Adrenal gland (tissue), 12 donors: Measurements from ENCODE around the gene SERTM2. TPM values are rescaled to one million over a fixed set of nuclear protein-coding genes. Genes with fewer than 3 reads are reported as not detected.

ENCODE experiments used
- DNase-seq, 7 donors: peaks; one replicate each; pipeline ENCODE4 v3.0.0-alpha.2; 2019 to 2020
- H3K27ac ChIP-seq, 5 donors: fragments of 200-600 bp; sonication (generic) in 4 of 5; 1 replicate in 3 of 5; 2 replicates in 2 of 5; pipeline versions ENCODE4 v1.5.1 to v1.8.0; 2016 to 2020; ENCODE audit warnings: mild to moderate bottlenecking in 1 of 5
- H3K27me3 ChIP-seq: fragments of 200-600 bp; 2 replicates; pipeline ENCODE4 v1.8.0; 2021
- H3K36me3 ChIP-seq, 2 donors: fragments of 200-600 bp; replicated peaks in 1 of 2; 1 replicate in 1 of 2; 2 replicates in 1 of 2; pipeline versions ENCODE4 v1.5.1 to v1.8.0; 2018 to 2022
- H3K4me1 ChIP-seq, 2 donors: fragments of 200-600 bp; replicated peaks in 1 of 2; 1 replicate in 1 of 2; 2 replicates in 1 of 2; pipeline versions ENCODE4 v1.5.1 to v1.8.0; 2018 to 2021
- H3K4me3 ChIP-seq, 4 donors: fragments of 200-600 bp; sonication (generic) in 3 of 4; one replicate each; pipeline ENCODE4 v1.5.1; 2016 to 2018
- H3K9me3 ChIP-seq, 3 donors: fragments of 200-600 bp; sonication (generic) in 1 of 3; replicated peaks in 1 of 3; 1 replicate in 2 of 3; 2 replicates in 1 of 3; pipeline versions ENCODE4 v1.5.1 to v1.8.0; 2016 to 2021
- POLR2A ChIP-seq, 2 donors: fragments of 450-650 bp; IDR thresholded peaks; one replicate each; pipeline ENCODE4 v1.6.1; 2017; ENCODE audit warnings: antibody characterized with exemption in 2 of 2, mild to moderate bottlenecking in 2 of 2, moderate library complexity in 1 of 2
- WGBS, 4 donors: extraction: QIAGEN DNeasy Blood & Tissue Kit in 2 of 4; methylation state at CpG; one replicate each; pipeline versions ENCODE4 v1.1.5 to v1.1.7; 2013 to 2017; 5-methylcytosine and 5-hydroxymethylcytosine counted together
- intact Hi-C, 2 donors: fragments of 100-400 bp; cut with DNase I; formaldehyde crosslinking; loops; one replicate each; pipeline versions ENCODE4 v1.14.1 to v1.15.0; 2022 to 2023
- polyA plus RNA-seq, 3 donors: library from polyadenylated mRNA; stranded (reverse); fragments of 200-250 nt in 2 of 3; fragments of 350-450 nt in 1 of 3; fragmentation: Illumina TruSeq in 1 of 3; extraction: RNeasy Lipid Tissue Mini Kit (QIAGEN cat#74804) in 1 of 3; gene quantifications; one replicate each; pipeline ENCODE4 v1.2.3, GENCODE V29; 2013 to 2014
- total RNA-seq, 9 donors: library from RNA; depleted of rRNA in 4 of 9; stranded (reverse); fragments of >200 nt in 4 of 9; fragments of 120-200 nt in 1 of 9; fragmentation: NEBNext Ultra II Directional in 1 of 9; extraction: Animal tissue kit (Norgen Biotek cat#: 25700) in 1 of 9; gene quantifications; one replicate each; pipeline versions ENCODE4 v1.1.0 to v1.2.4, GENCODE V29; 2013 to 2023
- TF ChIP-seq, protein P1 (sequence below), 6 experiments: fragments of 450-650 bp in 4 of 6; fragments of 200-600 bp in 2 of 6; sonication (generic) in 1 of 6; IDR thresholded peaks; 1 replicate in 5 of 6; 2 replicates in 1 of 6; pipeline versions ENCODE4 v1.5.1 to v1.8.0; 2016 to 2021; ENCODE audit warnings: antibody characterized with exemption in 6 of 6, mild to moderate bottlenecking in 2 of 6, moderate library complexity in 1 of 6
- donor health status: healthy with polysubstance abuse.
- donor health status: Bipolar disorder and iron deficiency.
- donor health status: DM: yes; HTN: yes; CAD: no.
- donor health status: DM: no; HTN: no; CAD: no.
- donor health status: DM: no; HTN: no; CAD: no.
- donor health status: DM: yes; HTN: yes; CAD: no.

Gene SERTM2
- total and polyA plus RNA-seq, 12 donors = 0.03 to 0.24 (median 0.11) TPM; not detected in 5

- Histone ChIP-seq H3K36me3 (no peaks in the 10 kb centered on the region), H3K9me3 (no peaks in the 10 kb centered on the region), H3K27ac (no peak overlapping the region), H3K4me3 (no peak overlapping the region), H3K27me3 (peaks cover 3% of the 10 kb centered on the region), H3K4me1 (no peaks in the 10 kb centered on the region)
- no peak for DNase-seq
- TF ChIP-seq POLR2A (IDR thresholded peaks at IDR 0.05) = no peak
- TF ChIP-seq, protein P1, sequence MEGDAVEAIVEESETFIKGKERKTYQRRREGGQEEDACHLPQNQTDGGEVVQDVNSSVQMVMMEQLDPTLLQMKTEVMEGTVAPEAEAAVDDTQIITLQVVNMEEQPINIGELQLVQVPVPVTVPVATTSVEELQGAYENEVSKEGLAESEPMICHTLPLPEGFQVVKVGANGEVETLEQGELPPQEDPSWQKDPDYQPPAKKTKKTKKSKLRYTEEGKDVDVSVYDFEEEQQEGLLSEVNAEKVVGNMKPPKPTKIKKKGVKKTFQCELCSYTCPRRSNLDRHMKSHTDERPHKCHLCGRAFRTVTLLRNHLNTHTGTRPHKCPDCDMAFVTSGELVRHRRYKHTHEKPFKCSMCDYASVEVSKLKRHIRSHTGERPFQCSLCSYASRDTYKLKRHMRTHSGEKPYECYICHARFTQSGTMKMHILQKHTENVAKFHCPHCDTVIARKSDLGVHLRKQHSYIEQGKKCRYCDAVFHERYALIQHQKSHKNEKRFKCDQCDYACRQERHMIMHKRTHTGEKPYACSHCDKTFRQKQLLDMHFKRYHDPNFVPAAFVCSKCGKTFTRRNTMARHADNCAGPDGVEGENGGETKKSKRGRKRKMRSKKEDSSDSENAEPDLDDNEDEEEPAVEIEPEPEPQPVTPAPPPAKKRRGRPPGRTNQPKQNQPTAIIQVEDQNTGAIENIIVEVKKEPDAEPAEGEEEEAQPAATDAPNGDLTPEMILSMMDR (IDR thresholded peaks at IDR 0.05) = no peak
- intact Hi-C loops = no loop called here
Observed at GRCh38 chrX:111481896-111482295, 29.5 kb upstream of the SERTM2 start.

GRCh38 chrX:111483135-111483534 is 28.3 kb upstream of the SERTM2 start:
- no peaks in the 10 kb centered on the region for H3K36me3 ChIP-seq
- 20 to 30% (median 25%) methylated on average over 2 of the region's 2 CpGs for WGBS, 4 donors
- H3K4me1 ChIP-seq = no peaks in the 10 kb centered on the region
- intact Hi-C loops = no loop called here
- H3K4me3 ChIP-seq = no peak overlapping the region
- TF ChIP-seq POLR2A (IDR thresholded peaks at IDR 0.05) = no peak
- TF ChIP-seq, protein P1 (IDR thresholded peaks at IDR 0.05) = no peak
- H3K27me3 ChIP-seq = peaks cover 3% of the 10 kb centered on the region
- DNase-seq = no peak
- H3K9me3 ChIP-seq = no peaks in the 10 kb centered on the region
- no peak overlapping the region for H3K27ac ChIP-seq

GRCh38 chrX:111483881-111484280 is 27.6 kb upstream of the SERTM2 start:
- no peak overlapping the region for H3K4me3 ChIP-seq
- TF ChIP-seq POLR2A (IDR thresholded peaks at IDR 0.05) = no peak
- TF ChIP-seq, protein P1 (IDR thresholded peaks at IDR 0.05) = no peak
- H3K4me1 ChIP-seq = no peaks in the 10 kb centered on the region
- intact Hi-C loops = no loop called here
- no peak for DNase-seq
- no peaks in the 10 kb centered on the region for H3K36me3 ChIP-seq
- no peak overlapping the region for H3K27ac ChIP-seq
- H3K9me3 ChIP-seq = no peaks in the 10 kb centered on the region
- H3K27me3 ChIP-seq = peaks cover 3% of the 10 kb centered on the region

DNA sequence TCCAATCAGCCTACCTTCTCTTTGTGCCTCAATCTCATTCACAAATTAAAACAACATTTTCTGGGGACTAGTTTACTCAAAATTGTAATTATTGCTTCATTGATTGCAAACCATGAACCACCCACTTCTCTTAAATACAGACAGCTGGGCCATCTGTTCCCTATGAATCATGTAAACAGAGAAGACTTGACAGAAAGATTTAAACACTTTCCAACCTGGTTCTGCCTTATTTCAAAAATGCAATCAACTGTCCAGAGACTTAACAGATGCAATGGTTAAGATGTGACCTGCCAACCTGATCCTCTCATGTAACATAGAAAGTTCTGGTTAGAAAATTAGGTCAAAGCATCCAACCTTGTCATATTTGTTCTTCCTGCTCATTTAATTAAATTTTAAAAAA is 20.8 kb upstream of the SERTM2 start:
- Histone ChIP-seq H3K36me3 (no peaks in the 10 kb centered on the region), H3K4me3 (no peak overlapping the region), H3K27me3 (peaks cover 13% of the 10 kb centered on the region), H3K9me3 (no peaks in the 10 kb centered on the region), H3K27ac (no peak overlapping the region), H3K4me1 (no peaks in the 10 kb centered on the region)
- no peak for TF ChIP-seq POLR2A (IDR thresholded peaks at IDR 0.05)
- TF ChIP-seq, protein P1 (IDR thresholded peaks at IDR 0.05) = no peak
- intact Hi-C loops = no loop called here
- no peak for DNase-seq
